AG04450 (cell line): ENCODE results near the gene HP. TPM values are rescaled to one million over a fixed set of nuclear protein-coding genes. Genes with fewer than 3 reads are reported as not detected.
A peak's percentile ranks its signal among the peaks of the same experiment; 100 is the strongest.

Source experiments
- CTCF ChIA-PET: fragments of 300-600, 350-600 bp; formaldehyde crosslinking; extraction: SDS; loops from one replicate; lab custom pipeline; 2022; ENCODE audit warnings: antibody characterized with exemption, inconsistent platforms; lab: Charles Lee
- POLR2A ChIA-PET: fragments of 350-600 bp; formaldehyde crosslinking; extraction: SDS; loops from one replicate; lab custom pipeline; 2021; ENCODE audit warnings: antibody characterized with exemption, inconsistent platforms; lab: Yijun Ruan, JAX
- DNase-seq: peaks from one replicate; pipeline ENCODE4 v3.0.0-alpha.2; 2011; ENCODE audit warnings: low read depth, low spot score
- H3K27ac ChIP-seq: one replicate; pipeline ENCODE4 v1.5.1; 2012; ENCODE audit warnings: low read depth, low read length, control low read depth
- H3K27me3 ChIP-seq: one replicate; pipeline ENCODE4 v1.6.0; 2012; ENCODE audit warnings: low read length; ENCODE audit not compliant: control insufficient read depth, insufficient read depth
- H3K4me3 ChIP-seq: 2 replicates; pipeline ENCODE4 v1.5.1; 2011; ENCODE audit warnings: mild to moderate bottlenecking, low read depth, low read length, control low read depth
- H3K9me3 ChIP-seq: 2 replicates; pipeline ENCODE4 v1.5.1; 2012; ENCODE audit warnings: low read length; ENCODE audit not compliant: control insufficient read depth, insufficient read depth
- CTCF ChIP-seq: IDR thresholded peaks from 2 replicates; pipeline ENCODE4 v1.5.1; 2011; ENCODE audit warnings: low read depth, low read length, control low read depth, inconsistent platforms
- polyA plus RNA-seq: library from polyadenylated mRNA; depleted of rRNA; stranded (reverse); fragments of >200 nt; gene quantifications from 2 replicates; pipeline ENCODE4 v1.2.3, GENCODE V29; 2011

HP gene
- polyA plus RNA-seq, 1 experiment = not detected

- Histone ChIP-seq H3K27ac (no peak overlapping the region), H3K4me3 (no peak overlapping the region), H3K27me3 (no peaks in the 10 kb centered on the region), H3K9me3 (no peaks in the 10 kb centered on the region; the same call in 1 of the 2 replicates)
- DNase-seq = no peak
- POLR2A ChIA-PET = no interaction called here
- no peak for TF ChIP-seq CTCF
- CTCF ChIA-PET = interaction anchor here (2.6 to 5.2 kb wide), 2 partner anchors 24 to 34 kb away, joined by 11 to 41 read pairs; no protein-coding TSS in a partner anchor
Measured at GRCh38 chr16:72091217-72091616, 36.9 kb downstream of the HP start.

- Histone ChIP-seq H3K27me3 (no peaks in the 10 kb centered on the region), H3K4me3 (peak overlapping the region; percentile 90), H3K9me3 (no peaks in the 10 kb centered on the region; the same call in 1 of the 2 replicates), H3K27ac (peak overlapping the region; percentile 57)
- CTCF ChIA-PET = interaction anchor here (1.0 to 5.2 kb wide), 4 partner anchors 15 to 132 kb away, joined by 3 to 41 read pairs (median 8); no protein-coding TSS in a partner anchor
- no peak for TF ChIP-seq CTCF
- peak; percentile 34 for DNase-seq
- POLR2A ChIA-PET = interaction anchor here (1.0 kb wide), 1 partner anchor 18 kb away, joined by 3 read pairs; no protein-coding TSS in a partner anchor
Measured at GRCh38 chr16:72092832-72093447, 38.6 kb downstream of the HP start.

GRCh38 chr16:72093448-72094265, 39.4 kb downstream of the HP start, which contains the start of the genes DHX38 and TXNL4B:
Gene DHX38 (plus strand): TSS chr16:72093847. CDS start chr16:72096158, 2,311 bp downstream.
Gene TXNL4B (minus strand): TSS chr16:72093620. CDS start chr16:72090749, 2,871 bp downstream.
- CTCF ChIA-PET = interaction anchor here (1.0 to 5.2 kb wide), 4 partner anchors 26 to 132 kb away, joined by 3 to 41 read pairs (median 10); no protein-coding TSS in a partner anchor
- no peaks in the 10 kb centered on the region; the same call in 1 of the 2 replicates for H3K9me3 ChIP-seq
- POLR2A ChIA-PET = interaction anchor here (1.0 kb wide), 1 partner anchor 17 kb away, joined by 3 read pairs; no protein-coding TSS in a partner anchor
- peak within 1 kb of the TSS; percentile 77 for H3K27ac ChIP-seq
- TF ChIP-seq CTCF = peak; percentile 2; the same call in 1 of the 2 replicates
- peak within 1 kb of the TSS; percentile 98 for H3K4me3 ChIP-seq
- no peaks in the 10 kb centered on the region for H3K27me3 ChIP-seq
- peak; percentile 97 for DNase-seq

- peak overlapping the region; percentile 77 for H3K27ac ChIP-seq
- POLR2A ChIA-PET = no interaction called here
- no peak for DNase-seq
- H3K4me3 ChIP-seq = peak overlapping the region; percentile 98
- H3K9me3 ChIP-seq = no peaks in the 10 kb centered on the region; the same call in 1 of the 2 replicates
- no peaks in the 10 kb centered on the region for H3K27me3 ChIP-seq
- CTCF ChIA-PET = interaction anchor here (0.6 to 5.2 kb wide), 3 partner anchors 27 to 1887 kb away, joined by 3 to 41 read pairs (median 10); no protein-coding TSS in a partner anchor
- no peak for TF ChIP-seq CTCF
Measured at GRCh38 chr16:72094266-72094610, 39.9 kb downstream of the HP start.
